ENCODE data around the gene SLC12A4.
"Not testable (repeated sequence)": the region's sequence is repeated elsewhere in the genome, so short reads cannot be mapped to it uniquely, and the experiment has no call there.

Gene SLC12A4

DNA sequence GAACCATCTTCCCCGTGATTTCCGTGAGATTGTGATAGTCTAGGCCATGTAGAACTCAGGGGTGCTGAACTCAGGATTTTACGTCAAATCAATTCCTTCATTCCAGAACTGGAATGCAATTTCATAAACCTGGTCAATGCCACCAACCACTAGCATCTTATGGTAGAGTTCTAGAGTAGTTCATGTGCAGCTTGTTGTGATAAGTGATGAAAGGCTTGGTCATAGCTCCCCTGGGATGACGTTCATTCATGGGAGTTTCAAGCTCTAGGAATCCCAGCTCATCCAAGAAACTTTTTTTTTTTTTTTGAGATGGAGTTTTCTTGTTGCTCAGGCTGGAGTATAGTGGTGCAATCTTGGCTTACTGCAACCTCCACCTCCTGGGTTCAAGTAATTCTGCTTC lies 34.6 kb upstream of the SLC12A4 start:
- H3K27me3 ChIP-seq (ENCODE audit: insufficient read depth, insufficient read length) = no peaks in the 10 kb centered on the region
- no peak overlapping the region for H3K9ac ChIP-seq (ENCODE audit: insufficient read length, low read depth)
- no peak for DNase-seq (ENCODE audit: low read depth, low spot score)
- H3K36me3 ChIP-seq (ENCODE audit: insufficient read depth, insufficient read length, low read length) = no peaks in the 10 kb centered on the region
- no peak overlapping the region for H3K4me3 ChIP-seq (ENCODE audit: insufficient read length, low read depth)
- no peak for TF ChIP-seq SUZ12 (IDR thresholded peaks at IDR 0.05; ENCODE audit: extremely low read depth, insufficient read depth, insufficient read length)
- no peak for TF ChIP-seq YY1 (IDR thresholded peaks at IDR 0.05; ENCODE audit: insufficient read depth, insufficient read length)
- no peak for TF ChIP-seq ZNF274 (IDR thresholded peaks at IDR 0.05; ENCODE audit: low read depth, low read length)
- H3K9me3 ChIP-seq (ENCODE audit: insufficient read depth, low read length) = peaks cover 7% of the 10 kb centered on the region; the same call in 1 of the 2 replicates
- H3K4me1 ChIP-seq (ENCODE audit: insufficient read depth, insufficient read length) = peaks cover 2% of the 10 kb centered on the region

DNA sequence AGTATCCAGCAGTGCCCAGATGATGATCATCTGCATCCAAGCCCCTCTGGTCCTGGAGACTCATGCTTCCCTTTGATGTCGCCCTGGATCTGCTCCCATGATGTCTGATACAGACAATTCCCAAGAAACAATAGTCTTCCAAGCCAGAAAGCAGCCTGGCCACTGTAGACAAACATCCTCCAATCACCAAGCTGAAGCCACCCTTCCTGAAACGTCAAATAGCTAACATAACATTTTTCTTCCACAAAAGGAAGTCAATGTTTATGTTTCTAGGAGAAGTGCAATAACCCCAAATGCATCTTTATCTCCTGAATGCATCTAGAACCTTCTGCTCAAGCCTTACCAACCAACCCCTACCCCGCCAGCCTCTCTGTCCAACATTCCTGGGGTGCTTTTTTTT lies 32.0 kb upstream of the SLC12A4 start:
- DNase-seq (ENCODE audit: low read depth, low spot score) = no peak
- no peaks in the 10 kb centered on the region for H3K27me3 ChIP-seq (ENCODE audit: insufficient read depth, insufficient read length)
- TF ChIP-seq ZNF274 (IDR thresholded peaks at IDR 0.05; ENCODE audit: low read depth, low read length) = no peak
- TF ChIP-seq YY1 (IDR thresholded peaks at IDR 0.05; ENCODE audit: insufficient read depth, insufficient read length) = no peak
- no peak for TF ChIP-seq SUZ12 (IDR thresholded peaks at IDR 0.05; ENCODE audit: extremely low read depth, insufficient read depth, insufficient read length)
- peaks cover 2% of the 10 kb centered on the region for H3K4me1 ChIP-seq (ENCODE audit: insufficient read depth, insufficient read length)
- H3K9me3 ChIP-seq (ENCODE audit: insufficient read depth, low read length) = peaks cover 7% of the 10 kb centered on the region; the same call in 1 of the 2 replicates
- no peaks in the 10 kb centered on the region for H3K36me3 ChIP-seq (ENCODE audit: insufficient read depth, insufficient read length, low read length)
- no peak overlapping the region for H3K9ac ChIP-seq (ENCODE audit: insufficient read length, low read depth)
- no peak overlapping the region for H3K4me3 ChIP-seq (ENCODE audit: insufficient read length, low read depth)

DNA sequence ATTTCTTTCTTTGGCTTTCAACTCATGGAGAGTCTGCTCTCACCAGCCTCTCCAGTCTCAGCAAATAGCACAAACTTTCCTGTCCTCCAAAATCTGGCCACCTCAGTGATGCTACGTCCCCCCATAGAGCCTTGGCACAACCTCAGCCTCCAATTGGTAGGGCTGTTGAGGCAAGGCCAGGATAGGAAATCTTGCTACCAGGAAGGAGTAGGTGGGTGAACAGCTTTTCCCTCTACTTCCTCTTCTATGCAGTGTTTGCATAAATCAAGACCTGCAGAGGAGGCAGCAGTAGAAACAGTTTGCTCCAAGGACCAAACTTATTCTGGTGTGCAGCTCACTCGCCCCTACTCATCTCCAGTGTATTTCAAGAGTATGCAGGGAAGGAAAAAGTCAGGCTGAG lies 31.5 kb upstream of the SLC12A4 start:
- Histone ChIP-seq H3K4me3 (ENCODE audit: insufficient read length, low read depth) (no peak overlapping the region), H3K4me1 (ENCODE audit: insufficient read depth, insufficient read length) (no peaks in the 10 kb centered on the region)

DNA sequence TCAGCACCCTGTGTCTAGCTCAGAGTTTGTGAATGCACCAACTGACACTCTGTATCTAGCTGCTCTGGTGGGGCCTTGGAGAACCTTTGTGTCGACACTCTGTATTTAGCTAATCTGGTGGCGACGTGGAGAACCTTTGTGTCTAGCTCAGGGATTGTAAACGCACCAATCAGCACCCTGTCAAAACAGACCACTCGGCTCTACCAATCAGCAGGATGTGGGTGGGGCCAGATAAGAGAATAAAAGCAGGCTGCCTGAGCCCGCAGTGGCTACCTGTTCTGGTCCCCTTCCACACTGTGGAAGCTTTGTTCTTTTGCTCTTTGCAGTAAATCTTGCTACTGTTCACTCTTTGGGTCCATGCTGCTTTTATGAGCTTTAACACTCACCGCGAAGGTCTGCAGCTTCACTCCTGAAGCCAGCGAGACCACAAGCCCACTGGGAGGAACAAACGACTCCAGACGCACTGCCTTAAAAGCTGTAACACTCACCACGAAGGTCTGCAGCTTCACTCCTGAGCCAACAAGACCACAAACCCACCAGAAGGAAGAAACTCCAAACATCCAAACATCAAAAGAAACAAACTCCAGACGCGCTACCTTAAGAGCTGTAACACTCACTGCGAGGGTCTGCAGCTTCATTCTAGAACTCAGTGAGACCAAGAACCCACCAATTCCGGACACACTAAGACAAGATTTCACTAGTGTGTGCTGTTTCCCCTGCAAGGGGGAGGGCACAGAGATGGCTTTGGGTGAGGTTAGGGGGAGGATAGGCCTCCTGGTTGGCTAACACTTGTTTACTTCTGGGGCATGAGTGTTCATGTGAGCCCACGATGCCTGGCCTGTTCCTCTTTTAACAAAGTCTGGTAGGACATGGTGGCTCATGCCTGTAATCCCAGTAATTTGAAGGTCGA lies 30.6 kb upstream of the SLC12A4 start, which contains the start of gene DPEP2:
TSS of gene DPEP2 (minus strand) at position 706 of the 910 bp plus-strand sequence. CDS start 6,272 bp downstream, outside the sequence.
- H3K4me1 ChIP-seq (ENCODE audit: insufficient read depth, insufficient read length); H3K9ac ChIP-seq (ENCODE audit: insufficient read length, low read depth); H3K9me3 ChIP-seq (ENCODE audit: insufficient read depth, low read length); DNase-seq (ENCODE audit: low read depth, low spot score); H3K36me3 ChIP-seq (ENCODE audit: insufficient read depth, insufficient read length, low read length); H3K27me3 ChIP-seq (ENCODE audit: insufficient read depth, insufficient read length); H3K4me3 ChIP-seq (ENCODE audit: insufficient read length, low read depth): not testable (repeated sequence)

More for the DNA sequence above, 31.5 kb upstream of the SLC12A4 start:
- TF ChIP-seq ZNF274 (IDR thresholded peaks at IDR 0.05; ENCODE audit: low read depth, low read length) = no peak
- no peak for TF ChIP-seq SUZ12 (IDR thresholded peaks at IDR 0.05; ENCODE audit: extremely low read depth, insufficient read depth, insufficient read length)
- no peak for TF ChIP-seq YY1 (IDR thresholded peaks at IDR 0.05; ENCODE audit: insufficient read depth, insufficient read length)
- H3K36me3 ChIP-seq (ENCODE audit: insufficient read depth, insufficient read length, low read length) = no peaks in the 10 kb centered on the region
- H3K9ac ChIP-seq (ENCODE audit: insufficient read length, low read depth) = no peak overlapping the region
- H3K9me3 ChIP-seq (ENCODE audit: insufficient read depth, low read length) = peaks cover 7% of the 10 kb centered on the region; the same call in 1 of the 2 replicates
- no peak for DNase-seq (ENCODE audit: low read depth, low spot score)
- no peaks in the 10 kb centered on the region for H3K27me3 ChIP-seq (ENCODE audit: insufficient read depth, insufficient read length)

DNA sequence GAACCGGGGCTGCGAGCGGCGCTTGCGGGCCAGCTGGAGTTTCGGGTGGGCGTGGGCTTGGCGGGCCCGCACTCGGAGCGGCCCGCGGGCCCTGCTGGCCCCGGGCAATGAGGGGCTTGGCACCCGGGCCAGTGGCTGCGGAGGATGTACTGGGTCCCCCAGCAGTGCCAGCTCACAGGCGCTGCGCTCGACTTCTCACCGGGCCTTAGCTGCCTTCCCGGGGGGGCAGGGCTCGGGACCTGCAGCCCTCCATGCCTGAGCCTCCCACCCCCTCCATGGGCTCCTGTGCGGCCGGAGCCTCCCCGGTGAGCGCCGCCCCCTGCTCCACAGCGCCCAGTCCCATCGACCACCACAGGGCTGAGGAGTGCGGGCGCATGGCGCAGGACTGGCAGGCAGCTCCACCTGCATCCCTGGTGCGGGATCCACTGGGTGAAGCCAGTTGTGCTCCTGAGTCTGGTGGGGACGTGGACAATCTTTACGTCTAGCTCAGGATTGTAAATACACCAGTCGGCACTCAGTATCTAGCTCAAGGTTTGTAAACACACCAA lies 29.9 kb upstream of the SLC12A4 start:
- not testable (repeated sequence) for H3K4me3 ChIP-seq (ENCODE audit: insufficient read length, low read depth); DNase-seq (ENCODE audit: low read depth, low spot score); H3K36me3 ChIP-seq (ENCODE audit: insufficient read depth, insufficient read length, low read length); H3K9ac ChIP-seq (ENCODE audit: insufficient read length, low read depth); H3K27me3 ChIP-seq (ENCODE audit: insufficient read depth, insufficient read length); H3K4me1 ChIP-seq (ENCODE audit: insufficient read depth, insufficient read length); H3K9me3 ChIP-seq (ENCODE audit: insufficient read depth, low read length)

DNA sequence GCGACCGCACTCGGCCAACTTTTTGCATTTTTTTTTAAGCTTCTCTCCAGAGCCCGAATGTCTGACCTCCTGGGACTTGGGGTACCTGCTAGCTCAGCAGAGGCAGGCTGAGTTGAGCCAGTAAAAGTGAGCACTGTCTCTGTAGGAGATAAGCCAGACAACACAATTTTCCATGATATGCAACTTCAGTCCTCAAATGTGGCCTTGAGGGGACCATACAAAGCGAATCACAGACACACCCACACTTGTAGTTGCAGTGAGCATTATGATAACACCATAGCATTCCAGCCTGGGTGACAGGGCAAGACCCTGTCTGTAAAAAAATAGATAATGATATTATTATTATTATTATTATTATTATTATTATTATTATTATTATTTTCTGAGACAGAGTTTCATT lies 28.2 kb upstream of the SLC12A4 start:
- peaks cover 14% of the 10 kb centered on the region for H3K27me3 ChIP-seq (ENCODE audit: insufficient read depth, insufficient read length)
- no peak overlapping the region for H3K4me3 ChIP-seq (ENCODE audit: insufficient read length, low read depth)
- DNase-seq (ENCODE audit: low read depth, low spot score) = no peak
- H3K9ac ChIP-seq (ENCODE audit: insufficient read length, low read depth) = no peak overlapping the region
- TF ChIP-seq SUZ12 (IDR thresholded peaks at IDR 0.05; ENCODE audit: extremely low read depth, insufficient read depth, insufficient read length) (no peak), ZNF274 (IDR thresholded peaks at IDR 0.05; ENCODE audit: low read depth, low read length) (no peak), YY1 (IDR thresholded peaks at IDR 0.05; ENCODE audit: insufficient read depth, insufficient read length) (no peak)
- peaks cover 5% of the 10 kb centered on the region for H3K4me1 ChIP-seq (ENCODE audit: insufficient read depth, insufficient read length)
- no peaks in the 10 kb centered on the region for H3K36me3 ChIP-seq (ENCODE audit: insufficient read depth, insufficient read length, low read length)
- peaks cover 7% of the 10 kb centered on the region; the same call in 1 of the 2 replicates for H3K9me3 ChIP-seq (ENCODE audit: insufficient read depth, low read length)

DNA sequence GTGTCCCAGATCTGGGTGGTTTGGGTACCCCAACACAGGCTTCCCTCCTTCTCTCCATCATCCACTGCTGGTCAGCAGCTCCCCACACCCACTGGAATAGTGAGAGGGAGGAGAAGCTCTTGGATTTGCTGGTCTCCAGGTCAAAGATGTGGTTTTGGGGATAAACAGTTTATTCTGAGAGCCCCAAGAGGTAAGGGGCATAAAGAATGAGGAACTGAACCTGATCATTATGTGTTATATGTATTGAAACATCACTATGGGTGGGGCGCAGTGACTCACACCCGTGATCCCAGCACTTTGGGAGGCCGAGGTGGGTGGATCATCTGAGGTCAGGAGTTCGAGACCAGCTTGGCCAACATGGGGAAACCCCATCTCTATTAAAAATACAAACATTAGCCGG lies 27.0 kb upstream of the SLC12A4 start:
- peaks cover 5% of the 10 kb centered on the region for H3K4me1 ChIP-seq (ENCODE audit: insufficient read depth, insufficient read length)
- TF ChIP-seq SUZ12 (IDR thresholded peaks at IDR 0.05; ENCODE audit: extremely low read depth, insufficient read depth, insufficient read length) (no peak), YY1 (IDR thresholded peaks at IDR 0.05; ENCODE audit: insufficient read depth, insufficient read length) (no peak), ZNF274 (IDR thresholded peaks at IDR 0.05; ENCODE audit: low read depth, low read length) (no peak)
- DNase-seq (ENCODE audit: low read depth, low spot score) = no peak
- peaks cover 7% of the 10 kb centered on the region; the same call in 1 of the 2 replicates for H3K9me3 ChIP-seq (ENCODE audit: insufficient read depth, low read length)
- H3K36me3 ChIP-seq (ENCODE audit: insufficient read depth, insufficient read length, low read length) = no peaks in the 10 kb centered on the region
- H3K9ac ChIP-seq (ENCODE audit: insufficient read length, low read depth) = no peak overlapping the region
- peaks cover 17% of the 10 kb centered on the region for H3K27me3 ChIP-seq (ENCODE audit: insufficient read depth, insufficient read length)
- no peak overlapping the region for H3K4me3 ChIP-seq (ENCODE audit: insufficient read length, low read depth)

DNA sequence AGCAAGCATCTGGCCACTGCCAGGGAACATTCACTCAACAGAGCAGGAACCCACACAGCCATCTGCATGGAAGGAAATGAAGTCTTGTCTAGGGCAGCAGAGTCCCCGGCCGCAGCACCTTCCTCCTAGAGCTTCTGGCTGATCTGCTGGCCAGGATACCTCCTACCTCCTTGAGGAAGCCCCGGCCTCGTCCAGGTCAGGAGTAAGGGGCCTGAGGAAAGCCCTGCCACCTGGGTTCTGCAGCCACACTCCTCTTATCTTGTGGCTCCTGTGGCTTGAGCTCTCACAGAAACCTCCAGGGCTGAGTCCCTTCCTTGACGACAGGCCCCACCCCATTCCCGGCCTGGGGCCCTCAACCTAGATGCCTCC lies 25.6 kb upstream of the SLC12A4 start:
- not testable (repeated sequence) for H3K4me3 ChIP-seq (ENCODE audit: insufficient read length, low read depth); H3K9ac ChIP-seq (ENCODE audit: insufficient read length, low read depth)

More for the DNA sequence above, 25.6 kb upstream of the SLC12A4 start:
- not testable (repeated sequence) for H3K9me3 ChIP-seq (ENCODE audit: insufficient read depth, low read length); H3K4me1 ChIP-seq (ENCODE audit: insufficient read depth, insufficient read length); DNase-seq (ENCODE audit: low read depth, low spot score); H3K36me3 ChIP-seq (ENCODE audit: insufficient read depth, insufficient read length, low read length)
- H3K27me3 ChIP-seq (ENCODE audit: insufficient read depth, insufficient read length) = peaks cover 20% of the 10 kb centered on the region

All from NT2/D1 (cell line).